Sigmoid colon (tissue), 4 donors: ENCODE data around the gene SERTAD2.

Experiments
- EP300 ChIP-seq, 4 donors: sonication (generic); formaldehyde crosslinking; IDR thresholded peaks; one replicate each; pipeline ENCODE4 v1.6.1; 2017; ENCODE audit warnings: antibody characterized with exemption in 4 of 4
- POLR2A ChIP-seq, 2 donors: fragments of 450-650 bp; IDR thresholded peaks; one replicate each; pipeline ENCODE4 v1.6.1; 2016; ENCODE audit warnings: antibody characterized with exemption in 2 of 2, mild to moderate bottlenecking in 2 of 2, moderate library complexity in 2 of 2
- POLR2AphosphoS5 ChIP-seq, 4 donors: sonication (generic); formaldehyde crosslinking; IDR thresholded peaks; one replicate each; pipeline ENCODE4 v1.6.1; 2017; ENCODE audit warnings: antibody characterized with exemption in 4 of 4
- TF ChIP-seq, protein P1 (sequence below), 4 experiments: fragments of 450-650 bp in 3 of 4; fragments of 200-600 bp in 1 of 4; IDR thresholded peaks; one replicate each; pipeline ENCODE4 v1.5.1; 2016 to 2019; ENCODE audit warnings: antibody characterized with exemption in 4 of 4, mild to moderate bottlenecking in 3 of 4, moderate library complexity in 2 of 4

DNA sequence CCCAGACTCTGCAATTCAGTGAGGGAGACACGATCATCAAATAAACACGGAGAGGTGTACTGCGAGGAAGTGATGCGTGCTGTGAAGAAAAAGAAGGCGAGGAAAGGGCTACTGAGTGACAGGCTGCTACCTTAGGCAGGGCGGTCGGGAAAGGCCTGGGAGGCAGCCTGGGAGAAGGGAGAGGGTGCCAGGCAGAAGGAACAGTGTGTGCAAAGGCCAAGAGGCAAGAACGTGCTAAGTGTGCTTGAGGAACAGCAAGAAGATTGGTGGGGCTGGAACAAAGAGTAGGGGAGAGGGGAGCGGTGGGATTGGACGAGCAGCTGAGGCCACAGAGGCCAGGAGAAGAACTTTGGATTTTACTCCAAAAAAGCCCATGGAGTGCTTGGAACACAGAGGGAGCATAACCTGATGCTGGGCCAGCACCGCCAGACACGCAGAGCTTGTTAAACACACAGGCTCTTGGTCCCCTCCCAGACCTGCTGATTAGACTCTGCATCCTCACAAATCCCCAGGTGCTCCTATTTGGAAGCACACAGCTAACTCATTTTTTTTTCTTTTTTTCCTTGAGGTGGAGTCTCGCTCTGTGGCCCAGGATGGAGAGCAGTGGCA is 30.4 kb downstream of the SERTAD2 start:
- no peak for TF ChIP-seq POLR2AphosphoS5 (IDR thresholded peaks at IDR 0.05)
- TF ChIP-seq, protein P1, sequence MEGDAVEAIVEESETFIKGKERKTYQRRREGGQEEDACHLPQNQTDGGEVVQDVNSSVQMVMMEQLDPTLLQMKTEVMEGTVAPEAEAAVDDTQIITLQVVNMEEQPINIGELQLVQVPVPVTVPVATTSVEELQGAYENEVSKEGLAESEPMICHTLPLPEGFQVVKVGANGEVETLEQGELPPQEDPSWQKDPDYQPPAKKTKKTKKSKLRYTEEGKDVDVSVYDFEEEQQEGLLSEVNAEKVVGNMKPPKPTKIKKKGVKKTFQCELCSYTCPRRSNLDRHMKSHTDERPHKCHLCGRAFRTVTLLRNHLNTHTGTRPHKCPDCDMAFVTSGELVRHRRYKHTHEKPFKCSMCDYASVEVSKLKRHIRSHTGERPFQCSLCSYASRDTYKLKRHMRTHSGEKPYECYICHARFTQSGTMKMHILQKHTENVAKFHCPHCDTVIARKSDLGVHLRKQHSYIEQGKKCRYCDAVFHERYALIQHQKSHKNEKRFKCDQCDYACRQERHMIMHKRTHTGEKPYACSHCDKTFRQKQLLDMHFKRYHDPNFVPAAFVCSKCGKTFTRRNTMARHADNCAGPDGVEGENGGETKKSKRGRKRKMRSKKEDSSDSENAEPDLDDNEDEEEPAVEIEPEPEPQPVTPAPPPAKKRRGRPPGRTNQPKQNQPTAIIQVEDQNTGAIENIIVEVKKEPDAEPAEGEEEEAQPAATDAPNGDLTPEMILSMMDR (IDR thresholded peaks at IDR 0.05): no peak
- no peak for TF ChIP-seq POLR2A (IDR thresholded peaks at IDR 0.05)
- no peak for TF ChIP-seq EP300 (IDR thresholded peaks at IDR 0.05)
